HEK293 (cell line): ENCODE results near the gene SYNJ2.

ENCODE experiments used
- CTCF ChIA-PET: fragments of 350-600 bp; formaldehyde crosslinking; extraction: SDS; loops from one replicate; lab custom pipeline; 2021; ENCODE audit warnings: antibody characterized with exemption; lab: Yijun Ruan, JAX
- POLR2A ChIA-PET: fragments of 300-600 bp; formaldehyde crosslinking; extraction: SDS; loops from one replicate; lab custom pipeline; 2020; ENCODE audit warnings: antibody characterized with exemption, inconsistent platforms; lab: Yijun Ruan, JAX
- H3K27ac ChIP-seq: fragments of 200-500 bp; sonication (Bioruptor generic); 2 replicates; pipeline ENCODE4 v1.5.1; 2014; ENCODE audit warnings: low read depth, low read length, control low read depth, inconsistent platforms; ENCODE audit errors: extremely low read depth
- H3K36me3 ChIP-seq, 2 experiments: fragments of 200-500 bp in 1 of 2; sonication (Bioruptor generic) in 1 of 2; 1 replicate in 1 of 2; 2 replicates in 1 of 2; pipeline ENCODE4 v1.5.1; 2014 to 2017; ENCODE audit warnings: inconsistent platforms in 2 of 2, low read length in 2 of 2; ENCODE audit not compliant: control insufficient read depth in 2 of 2, insufficient read depth in 1 of 2
- H3K4me1 ChIP-seq: fragments of 200-500 bp; sonication (Bioruptor generic); 2 replicates; pipeline ENCODE4 v1.5.1; 2014; ENCODE audit warnings: mild to moderate bottlenecking, low read length, inconsistent platforms; ENCODE audit not compliant: control insufficient read depth, insufficient read depth
- H3K4me3 ChIP-seq: 2 replicates; pipeline ENCODE4 v1.5.1; 2011; ENCODE audit warnings: low read depth, mild to moderate bottlenecking, control low read depth, low read length, moderate library complexity
- H3K9me3 ChIP-seq: fragments of 200-500 bp; sonication (Bioruptor generic); 2 replicates; pipeline ENCODE4 v1.5.1; 2014; ENCODE audit warnings: low read depth, low read length, inconsistent platforms; ENCODE audit not compliant: control insufficient read depth, insufficient read depth
- ATF2 ChIP-seq: fragments of 450-650 bp; formaldehyde crosslinking; IDR thresholded peaks from 2 replicates; pipeline ENCODE4 v1.5.1; 2016; ENCODE audit warnings: missing biosample characterization, missing genetic modification characterization, low read depth
- HOXD13 ChIP-seq: sonication (generic); formaldehyde crosslinking; IDR thresholded peaks from 2 replicates; pipeline ENCODE4 v1.8.0; 2022; ENCODE audit warnings: missing genetic modification reagents, borderline replicate concordance
- PATZ1 ChIP-seq: fragments of 450-650 bp; formaldehyde crosslinking; IDR thresholded peaks from 2 replicates; pipeline ENCODE4 v1.5.1; 2016; ENCODE audit warnings: missing biosample characterization, missing genetic modification characterization
- SP2 ChIP-seq: fragments of 450-650 bp; formaldehyde crosslinking; IDR thresholded peaks from 2 replicates; pipeline ENCODE4 v1.5.1; 2016; ENCODE audit warnings: missing biosample characterization, missing genetic modification characterization
- TCF7L2 ChIP-seq: IDR thresholded peaks from 2 replicates; pipeline ENCODE4 v1.6.1; 2011; ENCODE audit warnings: low read depth, mild to moderate bottlenecking, inconsistent platforms, low read length, moderate library complexity, borderline replicate concordance
- YY1 ChIP-seq: fragments of 450-650 bp; formaldehyde crosslinking; IDR thresholded peaks from 2 replicates; pipeline ENCODE4 v1.5.1; 2018; ENCODE audit warnings: missing biosample characterization, missing genetic modification characterization
- ZFP41 ChIP-seq: fragments of 450-650 bp; formaldehyde crosslinking; IDR thresholded peaks from 2 replicates; pipeline ENCODE4 v1.5.1; 2016; ENCODE audit warnings: missing biosample characterization, missing genetic modification characterization, borderline replicate concordance
- ZIC2 ChIP-seq: fragments of 450-650 bp; formaldehyde crosslinking; IDR thresholded peaks from 2 replicates; pipeline ENCODE4 v1.5.1; 2016; ENCODE audit warnings: missing biosample characterization, missing genetic modification characterization
- ZNF114 ChIP-seq: fragments of 450-650 bp; formaldehyde crosslinking; IDR thresholded peaks from 2 replicates; pipeline ENCODE4 v1.5.0; 2017; ENCODE audit warnings: missing biosample characterization, missing genetic modification characterization
- ZNF292 ChIP-seq: fragments of 450-650 bp; formaldehyde crosslinking; IDR thresholded peaks from 2 replicates; pipeline ENCODE4 v1.5.1; 2016; ENCODE audit warnings: low read depth, missing biosample characterization, missing genetic modification characterization, borderline replicate concordance
- ZNF473 ChIP-seq: fragments of 450-650 bp; formaldehyde crosslinking; IDR thresholded peaks from 2 replicates; pipeline ENCODE4 v1.5.1; 2017; ENCODE audit warnings: missing biosample characterization, missing genetic modification characterization
- ZSCAN18 ChIP-seq: fragments of 450-650 bp; formaldehyde crosslinking; IDR thresholded peaks from 2 replicates; pipeline ENCODE4 v1.5.1; 2016; ENCODE audit warnings: missing biosample characterization, missing genetic modification characterization

Gene SYNJ2

GRCh38 chr6:158002249-158002950, 20.7 kb downstream of the SYNJ2 start (continued):
- no peak for TF ChIP-seq ZSCAN18 (tag by site-specific recombination)
- no peak for TF ChIP-seq TCF7L2
- TF ChIP-seq ZNF114 (tag by site-specific recombination), result no peak
- TF ChIP-seq ZNF292 (tag by site-specific recombination), result no peak

- no peak for TF ChIP-seq PATZ1 (tag by site-specific recombination)
- no peak for TF ChIP-seq ZNF473 (tag by site-specific recombination)
- no peak for TF ChIP-seq ZIC2 (tag by site-specific recombination)
- peak; percentile 55; the same call in 1 of the 2 replicates for TF ChIP-seq ATF2 (tag by site-specific recombination)
- TF ChIP-seq, all 188 proteins: peak for 1
- CTCF ChIA-PET, result interaction anchor here (0.9 to 2.5 kb wide), 5 partner anchors 9 to 70 kb away, joined by 4 to 22 read pairs (median 8); partner anchors contain the start of gene SYNJ2
- Histone ChIP-seq H3K9me3 (no peaks in the 10 kb centered on the region), H3K4me3 (no peak overlapping the region), H3K27ac (no peak overlapping the region), H3K36me3 (peaks cover 0 to 5% of the 10 kb centered on the region in 2 experiments; a peak in 1 of 3 replicates), H3K4me1 (peaks cover 3% of the 10 kb centered on the region)
- POLR2A ChIA-PET, result interaction anchor here (0.7 to 2.0 kb wide), 8 partner anchors 9 to 38 kb away, joined by 3 to 10 read pairs (median 8); no protein-coding TSS in a partner anchor
Measured at GRCh38 chr6:158002951-158003853, 21.5 kb downstream of the SYNJ2 start.

GRCh38 chr6:158003910-158004700, 22.4 kb downstream of the SYNJ2 start:
- Histone ChIP-seq H3K4me1 (peaks cover 6% of the 10 kb centered on the region), H3K9me3 (no peaks in the 10 kb centered on the region), H3K4me3 (no peak overlapping the region), H3K27ac (no peak overlapping the region), H3K36me3 (peaks cover 0 to 5% of the 10 kb centered on the region in 2 experiments; a peak in 1 of 3 replicates)
- TF ChIP-seq SP2 (no peak), ZFP41 (tag by site-specific recombination) (no peak), HOXD13 (CRISPR knock-in tag) (no peak), YY1 (tag by site-specific recombination) (peak; percentile 40; the same call in 1 of the 2 replicates)
- POLR2A ChIA-PET, result interaction anchor here (0.9 to 2.0 kb wide), 7 partner anchors 9 to 37 kb away, joined by 3 to 10 read pairs (median 8); no protein-coding TSS in a partner anchor
- CTCF ChIA-PET, result interaction anchor here (0.9 to 2.5 kb wide), 5 partner anchors 10 to 70 kb away, joined by 4 to 22 read pairs (median 8); partner anchors contain the start of gene SYNJ2
